Subcutaneous abdominal adipose tissue (tissue), 5 donors: ENCODE measurements around the gene MAML2.
"Not testable (repeated sequence)": the region's sequence is repeated elsewhere in the genome, so short reads cannot be mapped to it uniquely, and the experiment has no call there.

ENCODE experiments used
- H3K27ac ChIP-seq: one replicate; pipeline ENCODE4 v1.7.0; 2013; ENCODE audit warnings: low read depth, mild to moderate bottlenecking, inconsistent platforms, low read length, moderate library complexity
- H3K27me3 ChIP-seq, 5 donors: one replicate each; pipeline ENCODE4 v1.7.0; 2013; ENCODE audit warnings: low read length in 5 of 5, inconsistent platforms in 1 of 5; ENCODE audit not compliant: control insufficient read depth in 5 of 5, insufficient read depth in 4 of 5
- H3K36me3 ChIP-seq, 5 donors: one replicate each; pipeline ENCODE4 v1.7.0; 2013; ENCODE audit warnings: low read length in 5 of 5; ENCODE audit not compliant: control insufficient read depth in 5 of 5, insufficient read depth in 5 of 5
- H3K4me1 ChIP-seq, 5 donors: one replicate each; pipeline ENCODE4 v1.7.0; 2013; ENCODE audit warnings: low read length in 5 of 5, mild to moderate bottlenecking in 3 of 5, moderate library complexity in 1 of 5; ENCODE audit not compliant: control insufficient read depth in 5 of 5, insufficient read depth in 5 of 5
- H3K4me3 ChIP-seq, 5 donors: one replicate each; pipeline ENCODE4 v1.7.0; 2013; ENCODE audit warnings: low read length in 5 of 5, low read depth in 1 of 5
- H3K9ac ChIP-seq, 5 donors: one replicate each; pipeline ENCODE4 v1.7.0; 2013; ENCODE audit warnings: low read length in 5 of 5, mild to moderate bottlenecking in 4 of 5, moderate library complexity in 3 of 5
- H3K9me3 ChIP-seq, 5 donors: one replicate each; pipeline ENCODE4 v1.7.0; 2013; ENCODE audit warnings: low read length in 5 of 5; ENCODE audit not compliant: control insufficient read depth in 5 of 5
- donor health status: healthy.
- donor health status: healthy.
- donor health status: healthy.
- donor health status: healthy.
- donor health status: healthy.

The MAML2 gene

DNA sequence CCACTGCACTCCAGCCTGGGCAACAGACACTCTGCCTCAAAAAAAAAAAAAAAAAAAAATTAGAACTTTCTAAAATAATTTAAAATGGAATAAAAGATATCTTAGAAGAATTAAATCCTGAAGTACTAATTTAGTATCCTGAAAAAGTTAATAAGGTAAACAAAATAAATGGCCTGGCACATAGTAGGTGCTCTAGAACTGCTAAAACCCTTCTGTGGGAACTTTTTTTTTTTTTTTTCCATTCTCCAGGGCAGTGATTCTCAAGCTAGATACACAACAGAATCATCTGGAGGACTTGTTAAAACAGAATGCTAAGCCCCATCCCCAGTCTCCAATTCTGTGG lies 65.3 kb downstream of the MAML2 start:
- peaks cover 0 to 2% (median 0%) of the 10 kb centered on the region in 5 donors for H3K36me3 ChIP-seq
- peaks cover 0 to 9% (median 7%) of the 10 kb centered on the region in 5 donors for H3K4me1 ChIP-seq
- H3K4me3 ChIP-seq = no peak overlapping the region
- no peak overlapping the region for H3K27ac ChIP-seq
- no peaks in the 10 kb centered on the region for H3K9me3 ChIP-seq
- no peak overlapping the region for H3K9ac ChIP-seq
- no peaks in the 10 kb centered on the region for H3K27me3 ChIP-seq

- Histone ChIP-seq H3K27me3 (no peaks in the 10 kb centered on the region), H3K36me3 (peaks cover 0 to 3% (median 0%) of the 10 kb centered on the region in 5 donors), H3K4me3 (no peak overlapping the region), H3K9ac (no peak overlapping the region), H3K4me1 (peaks cover 0 to 16% (median 9%) of the 10 kb centered on the region in 5 donors), H3K9me3 (no peaks in the 10 kb centered on the region), H3K27ac (no peak overlapping the region)
Measured at GRCh38 chr11:96276836-96277235, 66.2 kb downstream of the MAML2 start.

GRCh38 chr11:96275801-96276594 lies 67.0 kb downstream of the MAML2 start:
- H3K27me3 ChIP-seq = no peaks in the 10 kb centered on the region
- peaks cover 0 to 3% (median 0%) of the 10 kb centered on the region in 5 donors for H3K36me3 ChIP-seq
- no peak overlapping the region for H3K27ac ChIP-seq
- no peaks in the 10 kb centered on the region for H3K9me3 ChIP-seq
- H3K4me1 ChIP-seq = peaks cover 0 to 16% (median 9%) of the 10 kb centered on the region in 5 donors
- H3K9ac ChIP-seq = no peak overlapping the region
- H3K4me3 ChIP-seq = no peak overlapping the region

GRCh38 chr11:96273507-96273906 lies 69.5 kb downstream of the MAML2 start:
- Histone ChIP-seq H3K4me1 (peaks cover 0 to 16% (median 7%) of the 10 kb centered on the region in 5 donors), H3K27ac (no peak overlapping the region), H3K36me3 (peaks cover 0 to 6% (median 3%) of the 10 kb centered on the region in 5 donors), H3K4me3 (no peak overlapping the region), H3K9ac (no peak overlapping the region), H3K9me3 (no peaks in the 10 kb centered on the region), H3K27me3 (no peaks in the 10 kb centered on the region)

DNA sequence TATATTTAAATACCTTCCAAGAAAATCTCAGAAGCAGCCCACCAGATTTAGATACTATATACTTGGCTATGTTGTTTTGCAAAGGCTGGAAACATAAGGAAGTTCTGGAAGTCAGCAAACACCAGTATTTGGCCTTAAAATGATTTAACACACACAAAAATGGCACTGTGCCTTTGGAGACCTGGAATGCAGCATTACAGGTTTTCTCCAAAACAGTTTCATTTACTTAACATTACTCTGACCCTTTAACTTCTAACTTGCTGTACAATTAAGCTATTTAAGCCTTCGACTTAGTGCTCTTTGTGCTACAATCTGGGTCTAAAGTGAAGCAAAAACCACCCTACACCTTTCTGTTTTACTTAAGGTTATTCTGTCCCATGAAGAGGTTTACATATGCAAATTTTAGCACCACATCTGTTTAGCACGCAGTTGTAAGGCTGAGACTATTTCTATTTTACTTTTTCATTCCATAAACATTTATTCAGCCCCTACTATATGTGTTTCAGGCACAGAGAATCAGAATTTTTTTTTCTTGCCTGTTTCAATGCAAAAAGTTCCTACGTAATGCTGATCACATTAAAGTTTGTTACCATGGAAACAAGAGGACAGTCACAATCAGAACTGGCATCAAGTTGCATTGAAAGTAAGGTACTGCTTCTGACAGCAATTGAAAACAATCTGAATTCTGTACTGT lies 70.3 kb downstream of the MAML2 start:
- Histone ChIP-seq H3K27ac (no peak overlapping the region), H3K4me1 (peaks cover 0 to 16% (median 9%) of the 10 kb centered on the region in 5 donors), H3K27me3 (no peaks in the 10 kb centered on the region), H3K9ac (no peak overlapping the region), H3K4me3 (no peak overlapping the region), H3K9me3 (no peaks in the 10 kb centered on the region), H3K36me3 (peaks cover 0 to 6% (median 3%) of the 10 kb centered on the region in 5 donors)

- H3K27ac ChIP-seq = no peak overlapping the region
- H3K9me3 ChIP-seq = no peaks in the 10 kb centered on the region
- H3K4me3 ChIP-seq = no peak overlapping the region
- H3K9ac ChIP-seq = no peak overlapping the region
- H3K27me3 ChIP-seq = no peaks in the 10 kb centered on the region
- peaks cover 0 to 6% (median 3%) of the 10 kb centered on the region in 5 donors for H3K36me3 ChIP-seq
- peaks cover 0 to 19% (median 17%) of the 10 kb centered on the region in 5 donors for H3K4me1 ChIP-seq
Measured at GRCh38 chr11:96271777-96272176, 71.2 kb downstream of the MAML2 start.

GRCh38 chr11:96271352-96271751 lies 71.6 kb downstream of the MAML2 start:
- H3K4me1 ChIP-seq = peaks cover 0 to 21% (median 19%) of the 10 kb centered on the region in 5 donors
- H3K36me3 ChIP-seq, H3K27ac ChIP-seq, H3K27me3 ChIP-seq, H3K9ac ChIP-seq, H3K4me3 ChIP-seq, H3K9me3 ChIP-seq: not testable (repeated sequence)

DNA sequence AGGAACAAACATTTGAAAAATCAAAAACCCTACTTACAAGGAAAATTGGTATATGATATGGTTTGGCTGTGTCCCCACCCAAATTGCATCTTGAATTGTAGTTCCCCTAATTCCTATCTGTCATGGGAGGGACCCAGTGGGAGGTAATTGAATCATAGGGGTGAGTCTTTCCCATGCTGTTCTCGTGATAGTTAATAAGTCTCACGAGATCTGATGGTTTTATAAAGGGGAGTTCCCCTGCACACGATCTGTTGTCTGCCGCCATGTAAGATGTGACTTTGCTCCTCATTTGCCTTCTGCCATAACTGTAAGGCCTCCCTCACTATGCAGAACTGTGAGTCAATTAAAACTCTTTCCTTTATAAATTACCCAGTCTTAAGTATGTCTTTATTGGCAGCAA lies 74.5 kb downstream of the MAML2 start:
- not testable (repeated sequence) for H3K27ac ChIP-seq, H3K27me3 ChIP-seq, H3K9me3 ChIP-seq, H3K4me3 ChIP-seq, H3K36me3 ChIP-seq, H3K9ac ChIP-seq
- H3K4me1 ChIP-seq = peaks cover 0 to 36% (median 27%) of the 10 kb centered on the region in 5 donors

- H3K4me1 ChIP-seq = peaks cover 0 to 39% (median 31%) of the 10 kb centered on the region in 5 donors
- H3K9ac ChIP-seq = peak overlapping the region in 3 of 5 donors; percentile 5 to 42 (median 17)
- peak overlapping the region; percentile 32 for H3K27ac ChIP-seq
Measured at GRCh38 chr11:96267496-96268032, 75.4 kb downstream of the MAML2 start.

DNA sequence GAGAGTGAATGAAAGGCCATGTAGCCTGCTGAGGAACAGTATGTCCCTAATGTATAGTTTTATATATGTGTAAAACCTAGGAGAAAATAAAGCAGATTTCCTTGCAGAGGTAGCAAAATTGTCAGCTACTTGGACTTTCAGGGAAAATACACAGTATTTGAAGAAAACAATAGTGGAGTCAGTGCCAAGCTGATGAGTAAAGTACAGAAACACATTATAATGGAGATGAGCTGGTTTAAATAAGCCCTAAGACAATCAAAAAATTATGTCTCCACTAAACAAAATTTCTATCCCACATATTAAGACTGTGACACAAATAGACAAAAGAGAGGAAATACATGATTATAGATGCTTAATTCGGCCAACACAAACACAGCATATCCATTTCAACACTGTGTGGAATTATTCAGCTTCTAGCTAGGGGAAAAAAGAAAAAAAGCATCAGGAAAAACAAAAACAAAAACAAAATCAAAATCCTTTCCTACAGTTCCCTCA lies 75.9 kb downstream of the MAML2 start:
- no peaks in the 10 kb centered on the region for H3K9me3 ChIP-seq
- peaks cover 0 to 37% (median 28%) of the 10 kb centered on the region in 5 donors for H3K4me1 ChIP-seq
- H3K27me3 ChIP-seq = no peaks in the 10 kb centered on the region
- peak overlapping the region in 3 of 5 donors; percentile 5 to 42 (median 12) for H3K9ac ChIP-seq
- H3K4me3 ChIP-seq = peak overlapping the region in 1 of 5 donors; percentile 3
- H3K36me3 ChIP-seq = peaks cover 0 to 6% (median 2%) of the 10 kb centered on the region in 5 donors
- H3K27ac ChIP-seq = peak overlapping the region; percentile 32

More at GRCh38 chr11:96267496-96268032, 75.4 kb downstream of the MAML2 start:
- Histone ChIP-seq H3K9me3 (no peaks in the 10 kb centered on the region), H3K27me3 (no peaks in the 10 kb centered on the region), H3K36me3 (peaks cover 0 to 6% (median 3%) of the 10 kb centered on the region in 5 donors), H3K4me3 (peak overlapping the region in 1 of 5 donors; percentile 3)
